SK-N-SH treated with all-trans-retinoic acid at 6 μM for 48 hours (cell line): ENCODE data around the gene FATE1.

Experiments
- ATAC-seq: fragments of 200-7000 bp; cut with Tn5 transposase; 3 replicates; pipeline ENCODE4 v1.9.1; 2020; ENCODE audit warnings: mild to moderate bottlenecking, moderate library complexity
- ARNTL ChIP-seq: fragments of 450-650 bp; formaldehyde crosslinking; IDR thresholded peaks from 2 replicates; pipeline ENCODE4 v1.5.0; 2020; ENCODE audit warnings: low read depth, mild to moderate bottlenecking, moderate library complexity, borderline replicate concordance
- BACH2 ChIP-seq: fragments of 250-450 bp; sonication (Bioruptor Pico); IDR thresholded peaks from 2 replicates; pipeline ENCODE4 v1.9.0; 2021; ENCODE audit warnings: mild to moderate bottlenecking, borderline replicate concordance
- ESRRG ChIP-seq: fragments of 250-450 bp; sonication (Bioruptor Pico); IDR thresholded peaks from 2 replicates; pipeline ENCODE4 v1.6.1; 2021; ENCODE audit warnings: mild to moderate bottlenecking
- GLIS3 ChIP-seq: fragments of 250-450 bp; sonication (Bioruptor Pico); IDR thresholded peaks from 2 replicates; pipeline ENCODE4 v1.5.0; 2020; ENCODE audit warnings: mild to moderate bottlenecking, moderate library complexity
- ISL1 ChIP-seq: fragments of 250-450 bp; sonication (Bioruptor Pico); IDR thresholded peaks from 2 replicates; pipeline ENCODE4 v2.1.2; 2022; ENCODE audit warnings: mild to moderate bottlenecking, moderate library complexity
- PPARA ChIP-seq: fragments of 250-450 bp; sonication (Bioruptor Pico); IDR thresholded peaks from 2 replicates; pipeline ENCODE4 v1.5.0; 2020; ENCODE audit warnings: mild to moderate bottlenecking, borderline replicate concordance
- SNAI2 ChIP-seq: fragments of 250-450 bp; sonication (Bioruptor Pico); IDR thresholded peaks from 2 replicates; pipeline ENCODE4 v1.5.0; 2020; ENCODE audit warnings: mild to moderate bottlenecking, moderate library complexity
- TCF4 ChIP-seq: fragments of 250-450 bp; sonication (Bioruptor Pico); IDR thresholded peaks from 2 replicates; pipeline ENCODE4 v1.8.0; 2021; ENCODE audit warnings: mild to moderate bottlenecking, moderate library complexity, borderline replicate concordance
- TOX ChIP-seq: fragments of 250-450 bp; sonication (Bioruptor Pico); IDR thresholded peaks from 2 replicates; pipeline ENCODE4 v1.8.0; 2021; ENCODE audit warnings: mild to moderate bottlenecking, moderate library complexity, borderline replicate concordance
- TSHZ2 ChIP-seq: fragments of 250-450 bp; sonication (Bioruptor Pico); IDR thresholded peaks from 2 replicates; pipeline ENCODE4 v1.5.0; 2020; ENCODE audit warnings: mild to moderate bottlenecking, moderate library complexity
- ZC3H10 ChIP-seq: fragments of 250-450 bp; sonication (Bioruptor Pico); IDR thresholded peaks from 2 replicates; pipeline ENCODE4 v1.5.1; 2021; ENCODE audit warnings: mild to moderate bottlenecking, moderate library complexity
- ZFP3 ChIP-seq: fragments of 250-450 bp; sonication (Bioruptor Pico); IDR thresholded peaks from 2 replicates; pipeline ENCODE4 v1.5.0; 2020; ENCODE audit warnings: mild to moderate bottlenecking, moderate library complexity
- ZFP30 ChIP-seq: fragments of 450-650 bp; formaldehyde crosslinking; IDR thresholded peaks from 2 replicates; pipeline ENCODE4 v1.5.0; 2022; ENCODE audit warnings: mild to moderate bottlenecking, moderate library complexity
- ZNF565 ChIP-seq: fragments of 450-650 bp; formaldehyde crosslinking; conservative IDR thresholded peaks from 2 replicates; pipeline ENCODE4 v1.5.0; 2020; ENCODE audit warnings: low read depth, mild to moderate bottlenecking, moderate library complexity
- ZNF70 ChIP-seq: fragments of 450-650 bp; formaldehyde crosslinking; IDR thresholded peaks from 2 replicates; pipeline ENCODE4 v1.5.0; 2020; ENCODE audit warnings: mild to moderate bottlenecking, moderate library complexity
- TF ChIP-seq, protein P1 (sequence below): fragments of 250-450 bp; sonication (Bioruptor Pico); IDR thresholded peaks from 2 replicates; pipeline ENCODE4 v1.5.1; 2021; ENCODE audit warnings: mild to moderate bottlenecking, moderate library complexity
- TF ChIP-seq, protein P2 (sequence below): fragments of 250-450 bp; sonication (Bioruptor Pico); IDR thresholded peaks from 2 replicates; pipeline ENCODE4 v1.5.1; 2020; ENCODE audit warnings: low read depth, mild to moderate bottlenecking, moderate library complexity
- TF ChIP-seq, protein P3 (sequence below): fragments of 250-450 bp; sonication (Bioruptor Pico); IDR thresholded peaks from 2 replicates; pipeline ENCODE4 v1.8.0; 2020; ENCODE audit warnings: mild to moderate bottlenecking, moderate library complexity, borderline replicate concordance

FATE1 gene

GRCh38 chrX:151715752-151716151 lies at the start of gene FATE1:
FATE1 (plus strand) TSS chrX:151716035; CDS start chrX:151716120, 85 bp downstream.
- TF ChIP-seq TSHZ2 (CRISPR knock-in tag): no peak
- no peak for TF ChIP-seq GLIS3 (CRISPR knock-in tag)
- TF ChIP-seq, protein P1, sequence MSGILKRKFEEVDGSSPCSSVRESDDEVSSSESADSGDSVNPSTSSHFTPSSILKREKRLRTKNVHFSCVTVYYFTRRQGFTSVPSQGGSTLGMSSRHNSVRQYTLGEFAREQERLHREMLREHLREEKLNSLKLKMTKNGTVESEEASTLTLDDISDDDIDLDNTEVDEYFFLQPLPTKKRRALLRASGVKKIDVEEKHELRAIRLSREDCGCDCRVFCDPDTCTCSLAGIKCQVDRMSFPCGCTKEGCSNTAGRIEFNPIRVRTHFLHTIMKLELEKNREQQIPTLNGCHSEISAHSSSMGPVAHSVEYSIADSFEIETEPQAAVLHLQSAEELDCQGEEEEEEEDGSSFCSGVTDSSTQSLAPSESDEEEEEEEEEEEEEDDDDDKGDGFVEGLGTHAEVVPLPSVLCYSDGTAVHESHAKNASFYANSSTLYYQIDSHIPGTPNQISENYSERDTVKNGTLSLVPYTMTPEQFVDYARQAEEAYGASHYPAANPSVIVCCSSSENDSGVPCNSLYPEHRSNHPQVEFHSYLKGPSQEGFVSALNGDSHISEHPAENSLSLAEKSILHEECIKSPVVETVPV (CRISPR knock-in tag): no peak
- TF ChIP-seq ZC3H10 (CRISPR knock-in tag): no peak
- no peak for TF ChIP-seq PPARA (CRISPR knock-in tag)
- no peak for TF ChIP-seq ZFP30 (CRISPR knock-in tag)
- TF ChIP-seq, protein P2, sequence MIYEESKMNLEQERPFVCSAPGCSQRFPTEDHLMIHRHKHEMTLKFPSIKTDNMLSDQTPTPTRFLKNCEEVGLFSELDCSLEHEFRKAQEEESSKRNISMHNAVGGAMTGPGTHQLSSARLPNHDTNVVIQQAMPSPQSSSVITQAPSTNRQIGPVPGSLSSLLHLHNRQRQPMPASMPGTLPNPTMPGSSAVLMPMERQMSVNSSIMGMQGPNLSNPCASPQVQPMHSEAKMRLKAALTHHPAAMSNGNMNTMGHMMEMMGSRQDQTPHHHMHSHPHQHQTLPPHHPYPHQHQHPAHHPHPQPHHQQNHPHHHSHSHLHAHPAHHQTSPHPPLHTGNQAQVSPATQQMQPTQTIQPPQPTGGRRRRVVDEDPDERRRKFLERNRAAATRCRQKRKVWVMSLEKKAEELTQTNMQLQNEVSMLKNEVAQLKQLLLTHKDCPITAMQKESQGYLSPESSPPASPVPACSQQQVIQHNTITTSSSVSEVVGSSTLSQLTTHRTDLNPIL: no peak
- no peak for TF ChIP-seq ESRRG (CRISPR knock-in tag)
- TF ChIP-seq TOX (CRISPR knock-in tag): no peak
- TF ChIP-seq ISL1: no peak
- TF ChIP-seq ZFP3: no peak
- TF ChIP-seq SNAI2 (CRISPR knock-in tag): no peak
- TF ChIP-seq, all 23 proteins: peak for 0
- no peak for ATAC-seq

GRCh38 chrX:151675121-151675746 lies 40.6 kb upstream of the FATE1 start:
- ATAC-seq: no peak
- TF ChIP-seq, protein P3, sequence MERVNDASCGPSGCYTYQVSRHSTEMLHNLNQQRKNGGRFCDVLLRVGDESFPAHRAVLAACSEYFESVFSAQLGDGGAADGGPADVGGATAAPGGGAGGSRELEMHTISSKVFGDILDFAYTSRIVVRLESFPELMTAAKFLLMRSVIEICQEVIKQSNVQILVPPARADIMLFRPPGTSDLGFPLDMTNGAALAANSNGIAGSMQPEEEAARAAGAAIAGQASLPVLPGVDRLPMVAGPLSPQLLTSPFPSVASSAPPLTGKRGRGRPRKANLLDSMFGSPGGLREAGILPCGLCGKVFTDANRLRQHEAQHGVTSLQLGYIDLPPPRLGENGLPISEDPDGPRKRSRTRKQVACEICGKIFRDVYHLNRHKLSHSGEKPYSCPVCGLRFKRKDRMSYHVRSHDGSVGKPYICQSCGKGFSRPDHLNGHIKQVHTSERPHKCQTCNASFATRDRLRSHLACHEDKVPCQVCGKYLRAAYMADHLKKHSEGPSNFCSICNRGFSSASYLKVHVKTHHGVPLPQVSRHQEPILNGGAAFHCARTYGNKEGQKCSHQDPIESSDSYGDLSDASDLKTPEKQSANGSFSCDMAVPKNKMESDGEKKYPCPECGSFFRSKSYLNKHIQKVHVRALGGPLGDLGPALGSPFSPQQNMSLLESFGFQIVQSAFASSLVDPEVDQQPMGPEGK (CRISPR knock-in tag): no peak
- no peak for TF ChIP-seq ZFP30 (CRISPR knock-in tag)
- no peak for TF ChIP-seq ZNF565 (CRISPR knock-in tag)
- no peak for TF ChIP-seq ZNF70
- no peak for TF ChIP-seq TCF4 (CRISPR knock-in tag)
- TF ChIP-seq, all 23 proteins: peak for 0

GRCh38 chrX:151676196-151676595 lies 39.6 kb upstream of the FATE1 start:
- no peak for ATAC-seq
- TF ChIP-seq ZFP3 (no peak), TOX (CRISPR knock-in tag) (no peak), TSHZ2 (CRISPR knock-in tag) (no peak), SNAI2 (CRISPR knock-in tag) (no peak), ARNTL (CRISPR knock-in tag) (no peak), ISL1 (no peak), BACH2 (CRISPR knock-in tag) (no peak), TCF4 (CRISPR knock-in tag) (no peak)
- TF ChIP-seq, protein P2: no peak
- TF ChIP-seq, protein P3 (CRISPR knock-in tag): no peak
- TF ChIP-seq, protein P1 (CRISPR knock-in tag): no peak
